HG02678 (cell line): Measurements from ENCODE around the gene SLC2A2.

Experiments used
- ATAC-seq: cut with Tn5 transposase; IDR thresholded peaks from one replicate; pipeline ENCODE4 v1.9.1; 2021; ENCODE audit warnings: mild to moderate bottlenecking, moderate library complexity; ENCODE audit not compliant: unreplicated experiment

SLC2A2 gene

GRCh38 chr3:171026597-171027293 is at the start of gene SLC2A2:
TSS of gene SLC2A2 (minus strand) at chr3:171026720. CDS start at chr3:171026670, 50 bp downstream.
- ATAC-seq: no peak

GRCh38 chr3:171072432-171072831 is 45.9 kb upstream of the SLC2A2 start:
- ATAC-seq: no peak

- no peak for ATAC-seq
Measured at GRCh38 chr3:171068658-171069057, 42.1 kb upstream of the SLC2A2 start.

- no peak for ATAC-seq
Measured at GRCh38 chr3:171066206-171066605, 39.7 kb upstream of the SLC2A2 start.

GRCh38 chr3:171065732-171066131 is 39.2 kb upstream of the SLC2A2 start:
- no peak for ATAC-seq

- ATAC-seq: no peak
Measured at GRCh38 chr3:171064461-171064860, 37.9 kb upstream of the SLC2A2 start.

- no peak for ATAC-seq
Measured at GRCh38 chr3:171061749-171062148, 35.2 kb upstream of the SLC2A2 start.

GRCh38 chr3:171059978-171060377 is 33.5 kb upstream of the SLC2A2 start:
- ATAC-seq: no peak

- ATAC-seq: no peak
Measured at GRCh38 chr3:171058873-171059603, 32.5 kb upstream of the SLC2A2 start.

- no peak for ATAC-seq
Measured at GRCh38 chr3:171058058-171058457, 31.5 kb upstream of the SLC2A2 start.

- ATAC-seq: no peak
Measured at GRCh38 chr3:171057072-171057471, 30.6 kb upstream of the SLC2A2 start.

- ATAC-seq: no peak
Measured at GRCh38 chr3:171056528-171056927, 30.0 kb upstream of the SLC2A2 start.

- no peak for ATAC-seq
Measured at GRCh38 chr3:171055336-171056178, 29.0 kb upstream of the SLC2A2 start.

- no peak for ATAC-seq
Measured at GRCh38 chr3:171054921-171055320, 28.4 kb upstream of the SLC2A2 start.

- no peak for ATAC-seq
Measured at GRCh38 chr3:171054231-171054630, 27.7 kb upstream of the SLC2A2 start.

GRCh38 chr3:171049861-171050444 is 23.4 kb upstream of the SLC2A2 start:
- peak; percentile 94 for ATAC-seq

GRCh38 chr3:171046760-171047159 is 20.2 kb upstream of the SLC2A2 start:
- no peak for ATAC-seq

- ATAC-seq: no peak
Measured at GRCh38 chr3:171044835-171045793, 18.6 kb upstream of the SLC2A2 start.

- no peak for ATAC-seq
Measured at GRCh38 chr3:171044384-171044783, 17.9 kb upstream of the SLC2A2 start.

GRCh38 chr3:171039674-171040073 is 13.2 kb upstream of the SLC2A2 start:
- no peak for ATAC-seq
